ELF-1 (cell line): Measurements from ENCODE around the gene OLFML1.
A peak's percentile ranks its signal among the peaks of the same experiment; 100 is the strongest.
"Not testable (repeated sequence)": the region's sequence is repeated elsewhere in the genome, so short reads cannot be mapped to it uniquely, and the experiment has no call there.

ENCODE experiments used
- DNase-seq: peaks from one replicate; pipeline ENCODE4 v3.0.0-alpha.2; 2016; ENCODE audit warnings: low read depth, low spot score

The OLFML1 gene

GRCh38 chr11:7512525-7513233 is 27.4 kb downstream of the OLFML1 start:
- no peak for DNase-seq

GRCh38 chr11:7513234-7514098 is 28.2 kb downstream of the OLFML1 start, which contains the start of gene PPFIBP2:
Gene PPFIBP2 (plus strand): TSS chr11:7513999. CDS start chr11:7549476, 35,477 bp downstream.
- DNase-seq, result peak; percentile 85

- no peak for DNase-seq
Observed at GRCh38 chr11:7514099-7514591, 28.8 kb downstream of the OLFML1 start.

- DNase-seq, result no peak
Observed at GRCh38 chr11:7515447-7515886, 30.2 kb downstream of the OLFML1 start.

- DNase-seq, result no peak
Observed at GRCh38 chr11:7516475-7516874, 31.2 kb downstream of the OLFML1 start.

- not testable (repeated sequence) for DNase-seq
Observed at GRCh38 chr11:7517743-7518142, 32.4 kb downstream of the OLFML1 start.

GRCh38 chr11:7518811-7519562 is 33.7 kb downstream of the OLFML1 start:
- no peak for DNase-seq

GRCh38 chr11:7520011-7520942 is 35.0 kb downstream of the OLFML1 start:
- DNase-seq, result no peak

- no peak for DNase-seq
Observed at GRCh38 chr11:7520981-7521487, 35.7 kb downstream of the OLFML1 start.

- DNase-seq, result no peak
Observed at GRCh38 chr11:7522121-7522520, 36.8 kb downstream of the OLFML1 start.

GRCh38 chr11:7522546-7522945 is 37.2 kb downstream of the OLFML1 start:
- DNase-seq, result no peak

GRCh38 chr11:7523416-7524210 is 38.3 kb downstream of the OLFML1 start:
- no peak for DNase-seq

GRCh38 chr11:7524462-7525235 is 39.3 kb downstream of the OLFML1 start:
- DNase-seq, result no peak

GRCh38 chr11:7525424-7525823 is 40.1 kb downstream of the OLFML1 start:
- no peak for DNase-seq

- no peak for DNase-seq
Observed at GRCh38 chr11:7527029-7527428, 41.7 kb downstream of the OLFML1 start.

- no peak for DNase-seq
Observed at GRCh38 chr11:7528514-7529049, 43.3 kb downstream of the OLFML1 start.

GRCh38 chr11:7530013-7530640 is 44.8 kb downstream of the OLFML1 start:
- no peak for DNase-seq

GRCh38 chr11:7531011-7531410 is 45.7 kb downstream of the OLFML1 start:
- no peak for DNase-seq
